ENCODE measurements around the gene ARHGAP26. TPM values are rescaled to one million over a fixed set of nuclear protein-coding genes. Genes with fewer than 3 reads are reported as not detected.

Gene ARHGAP26
- total and polyA plus RNA-seq, 2 of the 4 experiments (the other 2 are of a cell fraction), result 0.54 to 0.56 TPM

GRCh38 chr5:143105216-143105905 lies 335.2 kb downstream of the ARHGAP26 start:
- H3K9ac ChIP-seq (ENCODE audit: low read depth, low read length), result no peak overlapping the region
- no peak overlapping the region for H2AFZ ChIP-seq (replicated peaks; ENCODE audit: low read length, poor library complexity)
- H3K79me1 ChIP-seq (ENCODE audit: low read depth in 1 of 2, low read length in 2 of 2), result no peaks in the 10 kb centered on the region
- no peak overlapping the region for H4K5ac ChIP-seq (ENCODE audit: low read depth, low read length)
- H3K36me3 ChIP-seq (ENCODE audit: control insufficient read depth, insufficient read depth, low read length), result no peaks in the 10 kb centered on the region
- DNase-seq, result no peak
- no peak overlapping the region for H3K4ac ChIP-seq (ENCODE audit: low read depth, low read length)
- H3K56ac ChIP-seq (ENCODE audit: extremely low read depth, insufficient read depth, low read length), result no peak overlapping the region
- H3K18ac ChIP-seq (ENCODE audit: low read depth, low read length), result no peak overlapping the region
- H3K27ac ChIP-seq (ENCODE audit: insufficient read depth, low read length), result no peak overlapping the region
- no peak overlapping the region for H2BK120ac ChIP-seq (ENCODE audit: low read depth, low read length)
- no peak overlapping the region for H2BK5ac ChIP-seq (ENCODE audit: low read depth, low read length, poor library complexity, severe bottlenecking)
- WGBS, 2 experiments (ENCODE audit: extremely low coverage in 2 of 2, insufficient read length in 1 of 2), result 88% methylated on average over 2 of the region's 16 CpGs; no CpG with 5 or more reads in 1 of the 2 experiments
- CTCF ChIA-PET, result interaction anchor here (0.6 to 1.3 kb wide), 3 partner anchors 40 to 643 kb away, joined by 3 read pairs; no protein-coding TSS in a partner anchor
- no peak overlapping the region for H4K8ac ChIP-seq (ENCODE audit: low read depth in 2 of 2, low read length in 2 of 2)
- H2BK15ac ChIP-seq (ENCODE audit: low read depth, low read length), result peak overlapping the region; percentile 54; the same call in 1 of the 3 replicates
- H3K23ac ChIP-seq (ENCODE audit: low read depth, low read length), result no peak overlapping the region
- in situ Hi-C loops (cut with MboI; ENCODE audit: low sequenced_read_pairs), result no loop called here
- H2BK20ac ChIP-seq (ENCODE audit: low read depth, low read length), result no peak overlapping the region
- H3K14ac ChIP-seq (replicated peaks; ENCODE audit: low read depth, low read length), result no peak overlapping the region
- no peak overlapping the region for H3K4me2 ChIP-seq (ENCODE audit: low read depth, low read length)
- POLR2A ChIA-PET (ENCODE audit: unreplicated experiment), result no interaction called here
- H2AK9ac ChIP-seq (replicated peaks; ENCODE audit: low read depth, low read length, poor library complexity), result no peak overlapping the region
- peaks cover 2% of the 10 kb centered on the region; the same call in 1 of the 2 replicates for H3K4me1 ChIP-seq (ENCODE audit: control insufficient read depth, insufficient read depth, low read length)
- peak; percentile 29; the same call in 1 of the 2 replicates for TF ChIP-seq CEBPB (IDR thresholded peaks at IDR 0.05; ENCODE audit: low read depth, low read length)
- no peak for TF ChIP-seq MAFK (IDR thresholded peaks at IDR 0.05; ENCODE audit: low read depth, low read length)
- peaks cover 5% of the 10 kb centered on the region; the same call in 1 of the 2 replicates for H3K9me1 ChIP-seq (ENCODE audit: insufficient read depth, low read length)
- no peak overlapping the region for H4K91ac ChIP-seq (ENCODE audit: insufficient read depth, low read depth, low read length)
- no peaks in the 10 kb centered on the region for H4K20me1 ChIP-seq (ENCODE audit: insufficient read depth, low read length)
- no peaks in the 10 kb centered on the region for H3K9me3 ChIP-seq (ENCODE audit: control insufficient read depth, insufficient read depth, low read length)
- intact Hi-C loops (cut with micrococcal nuclease), result loop anchor here (5.0 to 10.0 kb wide), 2 partner anchors 137 to 719 kb away; no protein-coding TSS in a partner anchor
- no peak for ATAC-seq (ENCODE audit: low read depth)
- peak overlapping the region; percentile 70; the same call in 1 of the 2 replicates for H2AK5ac ChIP-seq (ENCODE audit: low read depth, low read length)
- dilution Hi-C loops (cut with HindIII; ENCODE audit: low sequenced_read_pairs, unreplicated experiment), result no loop called here
- BruUV-seq (replicated peaks), result no TSS peak
- H3K27me3 ChIP-seq (ENCODE audit: control insufficient read depth, insufficient read depth, low read length), result no peaks in the 10 kb centered on the region
- no peak overlapping the region for H3K4me3 ChIP-seq (ENCODE audit: insufficient read depth, low read depth, low read length)
